ENCODE data around the gene APP. TPM values are rescaled to one million over a fixed set of nuclear protein-coding genes. Genes with fewer than 3 reads are reported as not detected.

APP gene
- total RNA-seq, 1 experiment from 2014 or later, result 266 TPM

DNA sequence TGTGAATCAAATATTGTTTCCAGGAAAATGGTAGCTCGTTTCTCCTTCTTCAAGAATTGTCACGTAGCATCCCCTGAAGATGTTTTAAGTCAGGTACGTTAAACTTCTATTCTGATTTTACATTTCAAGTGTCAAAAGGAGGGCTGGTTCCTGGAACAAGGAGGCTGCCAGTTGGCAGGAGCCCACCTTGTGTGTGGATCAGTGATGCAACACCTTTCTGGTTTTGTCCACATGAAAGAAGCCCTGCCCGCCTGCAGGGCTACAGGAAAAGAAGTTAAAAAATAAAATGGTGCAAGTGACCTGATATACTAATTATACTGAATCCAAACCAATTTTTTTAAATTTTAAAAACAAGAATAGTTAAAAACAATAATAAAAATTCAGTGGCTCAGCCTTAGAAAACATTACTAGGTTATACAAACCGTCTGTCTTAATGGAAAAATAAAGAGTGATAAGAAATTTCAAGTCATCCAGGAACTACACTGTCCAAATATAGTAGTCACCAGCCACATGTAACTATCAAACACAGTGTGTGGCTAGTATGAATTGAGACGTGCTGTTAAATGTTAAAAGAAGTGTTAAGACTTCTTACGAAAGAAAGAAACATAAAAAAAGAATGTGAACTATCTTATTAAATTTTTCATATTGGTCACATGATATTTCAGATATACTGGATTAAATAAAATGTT, 123.1 kb downstream of the APP start:
- no peak overlapping the region for H2AFZ ChIP-seq (ENCODE audit: low read length)
- H3K27me3 ChIP-seq (ENCODE audit: low read length), result no peaks in the 10 kb centered on the region
- no peaks in the 10 kb centered on the region for H3K9me2 ChIP-seq (replicated peaks; ENCODE audit: low read length)
- no peak for DNase-seq
- no peaks in the 10 kb centered on the region for H3K9me3 ChIP-seq (ENCODE audit: low read length)
- ATAC-seq, result no peak
- no TSS peak for BruUV-seq (replicated peaks)
- intact Hi-C loops (cut with micrococcal nuclease), result no loop called here
- no peaks in the 10 kb centered on the region for H3K79me2 ChIP-seq (ENCODE audit: low read length)
- H3K4me1 ChIP-seq (ENCODE audit: insufficient read depth, low read length), result peaks cover 4% of the 10 kb centered on the region
- no peak overlapping the region for H3K4me3 ChIP-seq (ENCODE audit: low read length)
- no peak overlapping the region for H3K27ac ChIP-seq (ENCODE audit: low read length)
- ChIA-PET POLR2A (ENCODE audit: unreplicated experiment) (no interaction called here), CTCF (no interaction called here)
- no peak overlapping the region for H3K4me2 ChIP-seq (ENCODE audit: low read length)
- no peaks in the 10 kb centered on the region for H4K20me1 ChIP-seq (ENCODE audit: low read length)
- H3F3A ChIP-seq (ENCODE audit: low read length, unreplicated experiment), result no peaks in the 10 kb centered on the region
- H3K36me3 ChIP-seq (ENCODE audit: low read depth, low read length), result peaks cover 39% of the 10 kb centered on the region
- no peak for TF ChIP-seq EZH2 (IDR thresholded peaks at IDR 0.05; ENCODE audit: low read length, unreplicated experiment)
- no peak for TF ChIP-seq EZH2phosphoT487 (IDR thresholded peaks at IDR 0.05; ENCODE audit: borderline replicate concordance, low read length)
- TF ChIP-seq, protein P1, sequence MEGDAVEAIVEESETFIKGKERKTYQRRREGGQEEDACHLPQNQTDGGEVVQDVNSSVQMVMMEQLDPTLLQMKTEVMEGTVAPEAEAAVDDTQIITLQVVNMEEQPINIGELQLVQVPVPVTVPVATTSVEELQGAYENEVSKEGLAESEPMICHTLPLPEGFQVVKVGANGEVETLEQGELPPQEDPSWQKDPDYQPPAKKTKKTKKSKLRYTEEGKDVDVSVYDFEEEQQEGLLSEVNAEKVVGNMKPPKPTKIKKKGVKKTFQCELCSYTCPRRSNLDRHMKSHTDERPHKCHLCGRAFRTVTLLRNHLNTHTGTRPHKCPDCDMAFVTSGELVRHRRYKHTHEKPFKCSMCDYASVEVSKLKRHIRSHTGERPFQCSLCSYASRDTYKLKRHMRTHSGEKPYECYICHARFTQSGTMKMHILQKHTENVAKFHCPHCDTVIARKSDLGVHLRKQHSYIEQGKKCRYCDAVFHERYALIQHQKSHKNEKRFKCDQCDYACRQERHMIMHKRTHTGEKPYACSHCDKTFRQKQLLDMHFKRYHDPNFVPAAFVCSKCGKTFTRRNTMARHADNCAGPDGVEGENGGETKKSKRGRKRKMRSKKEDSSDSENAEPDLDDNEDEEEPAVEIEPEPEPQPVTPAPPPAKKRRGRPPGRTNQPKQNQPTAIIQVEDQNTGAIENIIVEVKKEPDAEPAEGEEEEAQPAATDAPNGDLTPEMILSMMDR (conservative IDR thresholded peaks at IDR 0.05; ENCODE audit: low read depth, low read length), result no peak
- no peak overlapping the region for H3K9ac ChIP-seq (ENCODE audit: low read length)

GRCh38 chr21:26043891-26044290, 126.7 kb downstream of the APP start:
- no peaks in the 10 kb centered on the region for H3F3A ChIP-seq (ENCODE audit: low read length, unreplicated experiment)
- H3K4me1 ChIP-seq (ENCODE audit: insufficient read depth, low read length), result peaks cover 18% of the 10 kb centered on the region
- no peak overlapping the region for H3K4me3 ChIP-seq (ENCODE audit: low read length)
- BruUV-seq (replicated peaks), result no TSS peak
- no peaks in the 10 kb centered on the region for H4K20me1 ChIP-seq (ENCODE audit: low read length)
- ChIA-PET POLR2A (ENCODE audit: unreplicated experiment) (no interaction called here), CTCF (interaction anchor here (0.6 kb wide), 1 partner anchor 50 kb away, joined by 4 read pairs; no protein-coding TSS in a partner anchor)
- intact Hi-C loops (cut with micrococcal nuclease), result loop anchor here (2.0 kb wide), 1 partner anchor 125 kb away; no protein-coding TSS in a partner anchor
- H3K4me2 ChIP-seq (ENCODE audit: low read length), result no peak overlapping the region
- no peaks in the 10 kb centered on the region for H3K9me2 ChIP-seq (replicated peaks; ENCODE audit: low read length)
- ATAC-seq (no peak), DNase-seq (no peak)
- peaks cover 19% of the 10 kb centered on the region for H3K36me3 ChIP-seq (ENCODE audit: low read depth, low read length)
- H2AFZ ChIP-seq (ENCODE audit: low read length), result no peak overlapping the region
- H3K79me2 ChIP-seq (ENCODE audit: low read length), result peaks cover 22% of the 10 kb centered on the region
- H3K27ac ChIP-seq (ENCODE audit: low read length), result no peak overlapping the region
- TF ChIP-seq, protein P1 (conservative IDR thresholded peaks at IDR 0.05; ENCODE audit: low read depth, low read length), result no peak
- TF ChIP-seq EZH2phosphoT487 (IDR thresholded peaks at IDR 0.05; ENCODE audit: borderline replicate concordance, low read length) (no peak), EZH2 (IDR thresholded peaks at IDR 0.05; ENCODE audit: low read length, unreplicated experiment) (no peak)
- H3K9ac ChIP-seq (ENCODE audit: low read length), result no peak overlapping the region
- H3K9me3 ChIP-seq (ENCODE audit: low read length), result no peaks in the 10 kb centered on the region
- no peaks in the 10 kb centered on the region for H3K27me3 ChIP-seq (ENCODE audit: low read length)

All from PC-3 (cell line).